ENCODE results near the gene TNS1.
A peak's percentile ranks its signal among the peaks of the same experiment; 100 is the strongest.

TNS1 gene

GRCh38 chr2:217840522-217840921 is 162.3 kb downstream of the TNS1 start:
- H3K4me3 ChIP-seq (ENCODE audit: low read length): no peak overlapping the region
- DNase-seq (ENCODE audit: low read depth): no peak
- TF ChIP-seq, protein P1, sequence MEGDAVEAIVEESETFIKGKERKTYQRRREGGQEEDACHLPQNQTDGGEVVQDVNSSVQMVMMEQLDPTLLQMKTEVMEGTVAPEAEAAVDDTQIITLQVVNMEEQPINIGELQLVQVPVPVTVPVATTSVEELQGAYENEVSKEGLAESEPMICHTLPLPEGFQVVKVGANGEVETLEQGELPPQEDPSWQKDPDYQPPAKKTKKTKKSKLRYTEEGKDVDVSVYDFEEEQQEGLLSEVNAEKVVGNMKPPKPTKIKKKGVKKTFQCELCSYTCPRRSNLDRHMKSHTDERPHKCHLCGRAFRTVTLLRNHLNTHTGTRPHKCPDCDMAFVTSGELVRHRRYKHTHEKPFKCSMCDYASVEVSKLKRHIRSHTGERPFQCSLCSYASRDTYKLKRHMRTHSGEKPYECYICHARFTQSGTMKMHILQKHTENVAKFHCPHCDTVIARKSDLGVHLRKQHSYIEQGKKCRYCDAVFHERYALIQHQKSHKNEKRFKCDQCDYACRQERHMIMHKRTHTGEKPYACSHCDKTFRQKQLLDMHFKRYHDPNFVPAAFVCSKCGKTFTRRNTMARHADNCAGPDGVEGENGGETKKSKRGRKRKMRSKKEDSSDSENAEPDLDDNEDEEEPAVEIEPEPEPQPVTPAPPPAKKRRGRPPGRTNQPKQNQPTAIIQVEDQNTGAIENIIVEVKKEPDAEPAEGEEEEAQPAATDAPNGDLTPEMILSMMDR (IDR thresholded peaks at IDR 0.05; ENCODE audit: insufficient read depth, low read depth, low read length, missing control alignments): no peak

DNA sequence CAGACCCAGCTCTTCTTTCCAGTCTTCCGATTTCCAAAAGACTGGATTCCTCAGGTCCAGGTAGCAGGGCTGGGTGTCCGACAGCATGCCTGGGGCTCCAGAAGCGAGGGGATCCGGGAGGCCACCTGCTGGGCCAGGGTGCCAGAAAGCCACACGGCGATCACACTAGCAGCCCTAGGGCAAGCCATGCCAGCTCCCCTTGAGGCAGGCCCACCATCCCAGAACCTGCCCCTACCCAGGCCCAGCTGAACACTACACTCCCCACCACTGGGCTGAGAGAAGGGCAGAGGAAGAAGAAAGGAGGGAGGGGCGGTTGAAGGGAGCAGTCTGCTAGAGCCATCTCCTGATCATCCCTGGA is 163.1 kb downstream of the TNS1 start:
- TF ChIP-seq, protein P1 (IDR thresholded peaks at IDR 0.05; ENCODE audit: insufficient read depth, low read depth, low read length, missing control alignments): no peak
- no peak overlapping the region for H3K4me3 ChIP-seq (ENCODE audit: low read length)
- DNase-seq (ENCODE audit: low read depth): no peak

- TF ChIP-seq, protein P1 (IDR thresholded peaks at IDR 0.05; ENCODE audit: insufficient read depth, low read depth, low read length, missing control alignments): no peak
- H3K4me3 ChIP-seq (ENCODE audit: low read length): no peak overlapping the region
- no peak for DNase-seq (ENCODE audit: low read depth)
Observed at GRCh38 chr2:217839073-217839749, 163.6 kb downstream of the TNS1 start.

- TF ChIP-seq, protein P1 (IDR thresholded peaks at IDR 0.05; ENCODE audit: insufficient read depth, low read depth, low read length, missing control alignments): no peak
- DNase-seq (ENCODE audit: low read depth): no peak
- no peak overlapping the region for H3K4me3 ChIP-seq (ENCODE audit: low read length)
Observed at GRCh38 chr2:217838409-217838831, 164.4 kb downstream of the TNS1 start.

- TF ChIP-seq, protein P1 (IDR thresholded peaks at IDR 0.05; ENCODE audit: insufficient read depth, low read depth, low read length, missing control alignments): no peak
- no peak overlapping the region for H3K4me3 ChIP-seq (ENCODE audit: low read length)
- no peak for DNase-seq (ENCODE audit: low read depth)
Observed at GRCh38 chr2:217837530-217837929, 165.3 kb downstream of the TNS1 start.

GRCh38 chr2:217836901-217837491 is 165.8 kb downstream of the TNS1 start:
- no peak overlapping the region for H3K4me3 ChIP-seq (ENCODE audit: low read length)
- TF ChIP-seq, protein P1 (IDR thresholded peaks at IDR 0.05; ENCODE audit: insufficient read depth, low read depth, low read length, missing control alignments): peak; percentile 20
- DNase-seq (ENCODE audit: low read depth): peak; percentile 24

Measured in epithelial cell of esophagus (primary cell).